IMR-90 (cell line): Measurements from ENCODE around the gene HMGCL. TPM values are rescaled to one million over a fixed set of nuclear protein-coding genes. Genes with fewer than 3 reads are reported as not detected.

Experiments
- ATAC-seq: fragments of 200-7000 bp; cut with Tn5 transposase; 2 replicates; pipeline ENCODE4 v1.9.1; 2020; ENCODE audit warnings: low read depth, mild to moderate bottlenecking, moderate library complexity
- BruUV-seq: library from RNA; stranded (reverse); fragments of 400-500 nt; replicated peaks from 2 replicates; lab custom pipeline; 2021; lab: Mats Ljungman, UMichigan
- CTCF ChIA-PET: fragments of 300-600 bp; formaldehyde crosslinking; extraction: SDS; loops from one replicate; lab custom pipeline; 2021; ENCODE audit warnings: antibody characterized with exemption; lab: Yijun Ruan, JAX
- POLR2A ChIA-PET: fragments of 300-600 bp; sonication (Branson Sonifier 250); formaldehyde crosslinking; loops from one replicate; lab custom pipeline; 2022; ENCODE audit warnings: antibody characterized with exemption; ENCODE audit not compliant: unreplicated experiment; lab: Charles Lee
- DNase-seq: peaks from one replicate; pipeline ENCODE4 v3.0.0; 2013
- H2AFZ ChIP-seq: replicated peaks from 2 replicates; pipeline ENCODE3; 2013; ENCODE audit warnings: low read length, mild to moderate bottlenecking; ENCODE audit not compliant: poor library complexity
- H2AK5ac ChIP-seq: 2 replicates; pipeline ENCODE4 v1.6.1; 2013; ENCODE audit warnings: low read depth, low read length, inconsistent platforms
- H2AK9ac ChIP-seq: replicated peaks from 2 replicates; pipeline ENCODE3; 2013; ENCODE audit warnings: mild to moderate bottlenecking, low read depth, low read length, moderate library complexity; ENCODE audit not compliant: poor library complexity
- H2BK120ac ChIP-seq: 2 replicates; pipeline ENCODE4 v1.6.1; 2013; ENCODE audit warnings: low read depth, low read length, inconsistent platforms
- H2BK15ac ChIP-seq: 3 replicates; pipeline ENCODE4 v1.6.1; 2013; ENCODE audit warnings: low read depth, low read length, inconsistent platforms
- H2BK20ac ChIP-seq: 2 replicates; pipeline ENCODE4 v1.6.1; 2013; ENCODE audit warnings: low read depth, mild to moderate bottlenecking, inconsistent platforms, low read length, moderate library complexity
- H2BK5ac ChIP-seq: 2 replicates; pipeline ENCODE4 v1.6.1; 2013; ENCODE audit warnings: mild to moderate bottlenecking, low read depth, low read length, inconsistent platforms; ENCODE audit not compliant: poor library complexity, severe bottlenecking
- H3K14ac ChIP-seq: replicated peaks from 2 replicates; pipeline ENCODE4 v1.6.1; 2013; ENCODE audit warnings: low read depth, low read length, inconsistent platforms
- H3K18ac ChIP-seq: 2 replicates; pipeline ENCODE4 v1.6.1; 2013; ENCODE audit warnings: low read depth, low read length, control low read depth
- H3K23ac ChIP-seq: 2 replicates; pipeline ENCODE4 v1.6.1; 2013; ENCODE audit warnings: low read depth, low read length, inconsistent platforms
- H3K27ac ChIP-seq: 2 replicates; pipeline ENCODE4 v1.5.1; 2013; ENCODE audit warnings: mild to moderate bottlenecking, control low read depth, low read length; ENCODE audit not compliant: insufficient read depth
- H3K27me3 ChIP-seq: 2 replicates; pipeline ENCODE4 v1.6.1; 2013; ENCODE audit warnings: low read length; ENCODE audit not compliant: control insufficient read depth, insufficient read depth
- H3K36me3 ChIP-seq: 2 replicates; pipeline ENCODE4 v1.6.1; 2013; ENCODE audit warnings: low read length, mixed read lengths; ENCODE audit not compliant: control insufficient read depth, insufficient read depth
- H3K4ac ChIP-seq: 2 replicates; pipeline ENCODE4 v1.6.1; 2013; ENCODE audit warnings: low read depth, low read length, inconsistent platforms
- H3K4me1 ChIP-seq: 2 replicates; pipeline ENCODE4 v1.6.1; 2013; ENCODE audit warnings: low read length, mixed read lengths; ENCODE audit not compliant: control insufficient read depth, insufficient read depth
- H3K4me2 ChIP-seq: 2 replicates; pipeline ENCODE4 v1.6.1; 2013; ENCODE audit warnings: low read depth, mild to moderate bottlenecking, control low read depth, low read length, moderate library complexity
- H3K4me3 ChIP-seq: 2 replicates; pipeline ENCODE4 v1.5.1; 2013; ENCODE audit warnings: low read depth, mild to moderate bottlenecking, control low read depth, low read length, moderate library complexity; ENCODE audit not compliant: insufficient read depth
- H3K56ac ChIP-seq: 2 replicates; pipeline ENCODE4 v1.6.1; 2013; ENCODE audit warnings: low read length, inconsistent platforms; ENCODE audit not compliant: insufficient read depth; ENCODE audit errors: extremely low read depth
- H3K79me1 ChIP-seq, 2 experiments: 2 replicates each; pipeline ENCODE4 v1.6.1; 2013; ENCODE audit warnings: low read length in 2 of 2, inconsistent platforms in 1 of 2, low read depth in 1 of 2
- H3K9ac ChIP-seq: 2 replicates; pipeline ENCODE4 v1.6.1; 2013; ENCODE audit warnings: low read depth, low read length, control low read depth
- H3K9me1 ChIP-seq: 2 replicates; pipeline ENCODE4 v1.6.1; 2013; ENCODE audit warnings: low read length, inconsistent platforms; ENCODE audit not compliant: insufficient read depth
- H3K9me3 ChIP-seq: 2 replicates; pipeline ENCODE4 v1.6.1; 2013; ENCODE audit warnings: low read length; ENCODE audit not compliant: control insufficient read depth, insufficient read depth
- H4K20me1 ChIP-seq: 2 replicates; pipeline ENCODE4 v1.6.1; 2013; ENCODE audit warnings: low read length, inconsistent platforms; ENCODE audit not compliant: insufficient read depth
- H4K5ac ChIP-seq: 2 replicates; pipeline ENCODE4 v1.6.1; 2013; ENCODE audit warnings: mild to moderate bottlenecking, low read depth, low read length, control low read depth
- H4K8ac ChIP-seq, 2 experiments: 2 replicates each; pipeline ENCODE4 v1.6.1; 2013; ENCODE audit warnings: low read depth in 2 of 2, low read length in 2 of 2, control low read depth in 1 of 2, inconsistent platforms in 1 of 2
- H4K91ac ChIP-seq: 2 replicates; pipeline ENCODE4 v1.6.1; 2013; ENCODE audit warnings: low read depth, low read length, inconsistent platforms; ENCODE audit not compliant: insufficient read depth
- BHLHE40 ChIP-seq: fragments of 150-350 bp; IDR thresholded peaks from 2 replicates; pipeline ENCODE4 v1.6.1; 2016; ENCODE audit warnings: mild to moderate bottlenecking, low read depth, low read length
- CEBPB ChIP-seq: IDR thresholded peaks from 2 replicates; pipeline ENCODE4 v1.6.1; 2012; ENCODE audit warnings: low read depth, low read length, improper control_type of control experiment
- CHD1 ChIP-seq: IDR thresholded peaks from 2 replicates; pipeline ENCODE4 v1.6.1; 2012; ENCODE audit warnings: low read depth, low read length, improper control_type of control experiment
- CTCF ChIP-seq: conservative IDR thresholded peaks from 2 replicates; pipeline ENCODE4 v1.5.1; 2012; ENCODE audit warnings: mild to moderate bottlenecking, low read depth, low read length, improper control_type of control experiment
- ELK1 ChIP-seq: fragments of 150-350 bp; IDR thresholded peaks from 2 replicates; pipeline ENCODE4 v1.6.1; 2016; ENCODE audit warnings: low read depth, mild to moderate bottlenecking, low read length, moderate library complexity, borderline replicate concordance
- MAFK ChIP-seq: IDR thresholded peaks from 2 replicates; pipeline ENCODE4 v1.6.1; 2012; ENCODE audit warnings: low read depth, low read length, improper control_type of control experiment
- MAZ ChIP-seq: IDR thresholded peaks from 2 replicates; pipeline ENCODE4 v1.6.1; 2012; ENCODE audit warnings: low read depth, mild to moderate bottlenecking, low read length, improper control_type of control experiment, moderate library complexity, borderline replicate concordance
- MXI1 ChIP-seq: IDR thresholded peaks from 2 replicates; pipeline ENCODE4 v1.6.1; 2012; ENCODE audit warnings: low read depth, mild to moderate bottlenecking, low read length, moderate library complexity, borderline replicate concordance
- NFE2L2 ChIP-seq: fragments of 150-350 bp; IDR thresholded peaks from 2 replicates; pipeline ENCODE4 v1.6.1; 2016; ENCODE audit warnings: low read depth, mild to moderate bottlenecking, low read length
- POLR2A ChIP-seq: IDR thresholded peaks from 2 replicates; pipeline ENCODE4 v1.6.1; 2012; ENCODE audit warnings: mild to moderate bottlenecking, low read depth, low read length
- RAD21 ChIP-seq: IDR thresholded peaks from 2 replicates; pipeline ENCODE4 v1.6.1; 2012; ENCODE audit warnings: low read length, improper control_type of control experiment
- RFX5 ChIP-seq: IDR thresholded peaks from 2 replicates; pipeline ENCODE4 v1.8.0; 2012; ENCODE audit warnings: low read depth, mild to moderate bottlenecking, low read length, moderate library complexity
- SMC3 ChIP-seq: fragments of 150-350 bp; IDR thresholded peaks from 2 replicates; pipeline ENCODE4 v1.6.1; 2016; ENCODE audit warnings: low read depth, mild to moderate bottlenecking, antibody characterized with exemption, low read length, moderate library complexity
- USF2 ChIP-seq: fragments of 150-350 bp; IDR thresholded peaks from 2 replicates; pipeline ENCODE4 v1.6.1; 2017; ENCODE audit warnings: mild to moderate bottlenecking, antibody characterized with exemption, low read length, low read depth
- WGBS, 2 experiments: methylation state at CpG; one replicate each; pipeline versions ENCODE4 v1.1.5 to v1.1.7; 2013; ENCODE audit warnings: missing lambda C conversion rate in 2 of 2; ENCODE audit not compliant: insufficient read length in 1 of 2; ENCODE audit errors: extremely low coverage in 2 of 2; 5-methylcytosine and 5-hydroxymethylcytosine counted together
- dilution Hi-C: fragments of 300-500 bp; cut with HindIII; formaldehyde crosslinking; loops from one replicate; pipeline ENCODE4 v1.14.3; 2018; ENCODE audit warnings: low sequenced_read_pairs; ENCODE audit not compliant: unreplicated experiment
- in situ Hi-C: fragments of 300-500 bp; cut with MboI; formaldehyde crosslinking; loops from 3 replicates; pipeline ENCODE4 v1.14.3; 2019; ENCODE audit warnings: low sequenced_read_pairs, inconsistent platforms, mixed read lengths
- intact Hi-C: fragments of 100-400 bp; cut with micrococcal nuclease; formaldehyde crosslinking; loops from 2 replicates; pipeline ENCODE4 v1.10.0; 2022
- polyA plus RNA-seq, 3 experiments: library from polyadenylated mRNA; depleted of rRNA; stranded (reverse); fragments of >200 nt; gene quantifications; 2 replicates each; pipeline ENCODE4 v1.2.3, GENCODE V29; 2012; ENCODE audit warnings: low replicate concordance in 1 of 3
- total RNA-seq: library from RNA; depleted of rRNA; stranded (reverse); fragments of >200 nt; gene quantifications from 2 replicates; pipeline ENCODE4 v1.2.3, GENCODE V29; 2012

Gene HMGCL
- total and polyA plus RNA-seq, 2 of the 4 experiments (the other 2 are of a cell fraction) = 30.6 to 33.5 TPM

GRCh38 chr1:23768733-23769132, 56.5 kb downstream of the HMGCL start (continued):
- TF ChIP-seq ELK1 (no peak), RFX5 (no peak), MXI1 (no peak)

- H3K9me3 ChIP-seq = no peaks in the 10 kb centered on the region
- no peak overlapping the region for H3K4ac ChIP-seq
- ChIA-PET CTCF (no interaction called here), POLR2A (no interaction called here)
- intact Hi-C loops = no loop called here
- H4K5ac ChIP-seq = no peak overlapping the region
- no peak overlapping the region for H3K4me3 ChIP-seq
- no peak overlapping the region for H4K8ac ChIP-seq
- 0 out of 2 replicates have a peak, but pooled peaks cover 3% of the 10 kb centered on the region for H3K9me1 ChIP-seq
- H2BK5ac ChIP-seq = no peak overlapping the region
- no peak overlapping the region for H3K27ac ChIP-seq
- no peak overlapping the region for H2AK9ac ChIP-seq
- H3K4me2 ChIP-seq = no peak overlapping the region
- no peak overlapping the region for H3K14ac ChIP-seq
- H3K9ac ChIP-seq = no peak overlapping the region
- in situ Hi-C loops = no loop called here
- WGBS, 2 experiments = 85% methylated on average over 4 of the region's 7 CpGs; no CpG with 5 or more reads in 1 of the 2 experiments
- dilution Hi-C loops = no loop called here
- no peak overlapping the region for H3K56ac ChIP-seq
- H4K91ac ChIP-seq = no peak overlapping the region
- H2AK5ac ChIP-seq = no peak overlapping the region
- H2BK15ac ChIP-seq = no peak overlapping the region
- no peak overlapping the region for H2BK120ac ChIP-seq
- no peak overlapping the region for H3K18ac ChIP-seq
- H4K20me1 ChIP-seq = peaks cover 18% of the 10 kb centered on the region
- peaks cover 14 to 29% of the 10 kb centered on the region in 2 experiments for H3K79me1 ChIP-seq
- no peak for DNase-seq
- H3K27me3 ChIP-seq = no peaks in the 10 kb centered on the region
- H3K23ac ChIP-seq = no peak overlapping the region
- ATAC-seq = no peak
- no peak overlapping the region for H2BK20ac ChIP-seq
- peaks cover 2% of the 10 kb centered on the region; the same call in 1 of the 2 replicates for H3K4me1 ChIP-seq
- peaks cover 49% of the 10 kb centered on the region for H3K36me3 ChIP-seq
- BruUV-seq = no TSS peak
- no peak overlapping the region for H2AFZ ChIP-seq
- TF ChIP-seq BHLHE40 = no peak
- TF ChIP-seq USF2 = no peak
- TF ChIP-seq CHD1 = no peak
- no peak for TF ChIP-seq POLR2A
- no peak for TF ChIP-seq SMC3
- TF ChIP-seq MXI1 = no peak
- TF ChIP-seq MAZ = no peak
- no peak for TF ChIP-seq MAFK
- no peak for TF ChIP-seq CTCF
- TF ChIP-seq NFE2L2 = no peak
- TF ChIP-seq RAD21 = no peak
- no peak for TF ChIP-seq RFX5
- TF ChIP-seq CEBPB = no peak
These were observed 62.1 kb downstream of the HMGCL start for GRCh38 chr1:23763041-23763577.
